Liver (tissue), 3 donors: ENCODE results near the gene E2F4.

Experiments used
- CTCF ChIP-seq: fragments of 150-350 bp; IDR thresholded peaks from 2 replicates; pipeline ENCODE4 v1.5.1; 2017; ENCODE audit warnings: improper control_type of control experiment, low read depth, low read length; ENCODE audit not compliant: missing input control
- HNF4G ChIP-seq: IDR thresholded peaks from 2 replicates; pipeline ENCODE4 v1.6.1; 2016; ENCODE audit warnings: antibody characterized with exemption
- YY1 ChIP-seq: IDR thresholded peaks from 2 replicates; pipeline ENCODE4 v1.6.1; 2016; ENCODE audit warnings: antibody characterized with exemption, mild to moderate bottlenecking
- donor health status: healthy.
- donor health status: healthy.

- TF ChIP-seq HNF4G = no peak
- no peak for TF ChIP-seq CTCF
- TF ChIP-seq YY1 = no peak
Measured at GRCh38 chr16:67188798-67189197, 3.2 kb upstream of the E2F4 start.
